ENCODE data around the gene SMAD2.

- no peak for TF ChIP-seq CTCF (conservative IDR thresholded peaks at IDR 0.05; ENCODE audit: low read depth in 2 of 2)
- no peak for TF ChIP-seq EZH2 (IDR thresholded peaks at IDR 0.05; ENCODE audit: low read depth, unreplicated experiment)
- no peak for TF ChIP-seq POLR2AphosphoS5 (IDR thresholded peaks at IDR 0.05; ENCODE audit: low read depth)
- no peak for TF ChIP-seq EZH2phosphoT487 (IDR thresholded peaks at IDR 0.05; ENCODE audit: unreplicated experiment)
- TF ChIP-seq REST (IDR thresholded peaks at IDR 0.05; ENCODE audit: unreplicated experiment), result no peak
Observed at GRCh38 chr18:47838396-47838795, 92.1 kb downstream of the SMAD2 start.

All from GM23338 (cell line).